Neuronal stem cell (in vitro differentiated cells): ENCODE data around the gene TMEM202.
A peak's percentile ranks its signal among the peaks of the same experiment; 100 is the strongest.
"Not testable (repeated sequence)": the region's sequence is repeated elsewhere in the genome, so short reads cannot be mapped to it uniquely, and the experiment has no call there.

Source experiments
- DNase-seq: peaks from one replicate; pipeline ENCODE4 v3.0.0-alpha.2; 2013; ENCODE audit warnings: low spot score
- H2AFZ ChIP-seq: one replicate; pipeline ENCODE4 v1.6.1; 2013; ENCODE audit warnings: mild to moderate bottlenecking, low read length, inconsistent platforms
- H2AK5ac ChIP-seq: 2 replicates; pipeline ENCODE4 v1.6.1; 2013; ENCODE audit warnings: low read depth, mild to moderate bottlenecking, inconsistent platforms, low read length, moderate library complexity, mixed read lengths
- H2BK120ac ChIP-seq: 2 replicates; pipeline ENCODE4 v1.6.1; 2013; ENCODE audit warnings: low read depth, mild to moderate bottlenecking, inconsistent platforms, low read length, moderate library complexity, mixed read lengths
- H2BK12ac ChIP-seq: one replicate; pipeline ENCODE4 v1.6.1; 2013; ENCODE audit warnings: low read length, inconsistent platforms
- H2BK15ac ChIP-seq: 2 replicates; pipeline ENCODE4 v1.6.1; 2013; ENCODE audit warnings: mild to moderate bottlenecking, low read length, inconsistent platforms, mixed read lengths
- H2BK5ac ChIP-seq: one replicate; pipeline ENCODE4 v1.6.1; 2013; ENCODE audit warnings: inconsistent platforms, mild to moderate bottlenecking, low read length, moderate library complexity
- H3K14ac ChIP-seq: one replicate; pipeline ENCODE4 v1.6.1; 2013; ENCODE audit warnings: low read length, inconsistent platforms
- H3K18ac ChIP-seq: 2 replicates; pipeline ENCODE4 v1.6.1; 2013; ENCODE audit warnings: low read length, inconsistent platforms
- H3K23ac ChIP-seq: 2 replicates; pipeline ENCODE4 v1.6.1; 2013; ENCODE audit warnings: low read depth, mild to moderate bottlenecking, mixed read lengths, low read length, inconsistent platforms; ENCODE audit not compliant: poor library complexity
- H3K27ac ChIP-seq: replicated peaks from 3 replicates; pipeline ENCODE4 v1.5.1; 2013; ENCODE audit warnings: low read length, inconsistent platforms
- H3K27me3 ChIP-seq, 3 experiments: 2 replicates each; pipeline ENCODE4 v1.6.1; 2013; ENCODE audit warnings: low read length in 3 of 3, mild to moderate bottlenecking in 2 of 3, inconsistent platforms in 1 of 3, low read depth in 1 of 3, mixed read lengths in 1 of 3, moderate library complexity in 1 of 3; ENCODE audit not compliant: control insufficient read depth in 3 of 3, insufficient read depth in 3 of 3
- H3K36me3 ChIP-seq, 2 donors: replicated peaks in 1 of 2; 2 replicates each; pipeline ENCODE4 v1.6.1; 2013; ENCODE audit warnings: low read length in 2 of 2; ENCODE audit not compliant: control insufficient read depth in 2 of 2, insufficient read depth in 2 of 2
- H3K4ac ChIP-seq: 2 replicates; pipeline ENCODE4 v1.6.1; 2013; ENCODE audit warnings: inconsistent platforms, mild to moderate bottlenecking, low read length, moderate library complexity
- H3K4me1 ChIP-seq, 2 donors: 1 replicate in 1 of 2; 2 replicates in 1 of 2; pipeline ENCODE4 v1.6.1; 2013; ENCODE audit warnings: low read length in 2 of 2, low read depth in 1 of 2; ENCODE audit not compliant: control insufficient read depth in 2 of 2, insufficient read depth in 1 of 2
- H3K4me2 ChIP-seq: one replicate; pipeline ENCODE4 v1.6.1; 2013; ENCODE audit warnings: mild to moderate bottlenecking, low read length, inconsistent platforms; ENCODE audit not compliant: insufficient read depth, poor library complexity, severe bottlenecking
- H3K4me3 ChIP-seq, 2 donors: 2 replicates each; pipeline ENCODE4 v1.5.1; 2013; ENCODE audit warnings: low read length in 2 of 2, mild to moderate bottlenecking in 2 of 2, inconsistent platforms in 1 of 2, moderate library complexity in 1 of 2
- H3K79me1 ChIP-seq: one replicate; pipeline ENCODE4 v1.6.1; 2013; ENCODE audit warnings: low read depth, mild to moderate bottlenecking, inconsistent platforms, low read length, moderate library complexity
- H3K9ac ChIP-seq: one replicate; pipeline ENCODE4 v1.6.1; 2013; ENCODE audit warnings: mild to moderate bottlenecking, low read depth, low read length, inconsistent platforms; ENCODE audit not compliant: poor library complexity
- H3K9me3 ChIP-seq, 2 donors: replicated peaks in 1 of 2; 2 replicates each; pipeline versions ENCODE3 to v1.6.1; 2013; ENCODE audit warnings: low read length in 2 of 2, mild to moderate bottlenecking in 2 of 2, inconsistent platforms in 1 of 2, low read depth in 1 of 2, mixed read lengths in 1 of 2, moderate library complexity in 1 of 2; ENCODE audit not compliant: control insufficient read depth in 2 of 2, insufficient read depth in 1 of 2
- H4K8ac ChIP-seq: one replicate; pipeline ENCODE4 v1.6.1; 2013; ENCODE audit warnings: low read depth, mild to moderate bottlenecking, inconsistent platforms, low read length, moderate library complexity
- H4K91ac ChIP-seq: one replicate; pipeline ENCODE4 v1.6.1; 2013; ENCODE audit warnings: low read length, low read depth, mild to moderate bottlenecking, inconsistent platforms; ENCODE audit not compliant: poor library complexity
- WGBS, 2 donors: extraction: QIAGEN DNeasy Blood & Tissue Kit; methylation state at CpG; one replicate each; pipeline ENCODE4 v1.1.7; 2013; ENCODE audit warnings: missing lambda C conversion rate in 2 of 2, mixed read lengths in 1 of 2; ENCODE audit not compliant: insufficient read length in 2 of 2, insufficient replicate concordance in 1 of 2; ENCODE audit errors: extremely low coverage in 2 of 2; 5-methylcytosine and 5-hydroxymethylcytosine counted together

The TMEM202 gene

GRCh38 chr15:72375846-72376581 lies 22.1 kb upstream of the TMEM202 start, which contains the start of gene HEXA:
Gene HEXA, minus strand, starts transcription at chr15:72376014. Its CDS starts 42 bp downstream, at chr15:72375972.
- Histone ChIP-seq H3K36me3 (peaks cover 0 to 3% of the 10 kb centered on the region in 2 donors), H2AK5ac (peak within 1 kb of the TSS; percentile 47), H3K14ac (no peak within 1 kb of the TSS), H3K9me3 (no peaks in the 10 kb centered on the region), H2AFZ (peak within 1 kb of the TSS; percentile 95), H3K23ac (peak within 1 kb of the TSS; percentile 95), H3K18ac (peak within 1 kb of the TSS; percentile 60), H2BK120ac (no peak within 1 kb of the TSS), H3K27ac (no peak within 1 kb of the TSS), H4K91ac (peak within 1 kb of the TSS; percentile 46), H2BK15ac (no peak within 1 kb of the TSS), H3K4ac (no peak within 1 kb of the TSS), H3K4me2 (peak within 1 kb of the TSS; percentile 96), H2BK12ac (no peak within 1 kb of the TSS), H3K4me1 (peaks cover 6 to 8% of the 10 kb centered on the region in 2 donors), H3K9ac (peak within 1 kb of the TSS; percentile 97), H2BK5ac (no peak within 1 kb of the TSS), H3K4me3 (peak within 1 kb of the TSS; percentile 94), H4K8ac (peak within 1 kb of the TSS; percentile 87), H3K79me1 (peaks cover 5% of the 10 kb centered on the region), H3K27me3 (no peaks in the 10 kb centered on the region)
- DNase-seq: peak; percentile 97
- WGBS, 2 donors: no CpG with 5 or more reads among the region's 50 CpGs

- Histone ChIP-seq H2BK5ac (no peak overlapping the region), H2BK120ac (no peak overlapping the region), H3K23ac (no peak overlapping the region), H2BK12ac (no peak overlapping the region), H3K27me3 (no peaks in the 10 kb centered on the region), H3K9me3 (no peaks in the 10 kb centered on the region), H2BK15ac (no peak overlapping the region), H4K8ac (no peak overlapping the region), H2AFZ (no peak overlapping the region), H3K79me1 (peaks cover 5% of the 10 kb centered on the region), H4K91ac (no peak overlapping the region), H3K4me2 (no peak overlapping the region), H3K14ac (no peak overlapping the region), H2AK5ac (no peak overlapping the region), H3K4me3 (no peak overlapping the region), H3K18ac (no peak overlapping the region), H3K9ac (no peak overlapping the region), H3K4ac (no peak overlapping the region), H3K27ac (no peak overlapping the region), H3K4me1 (peaks cover 6 to 8% of the 10 kb centered on the region in 2 donors), H3K36me3 (no peaks in the 10 kb centered on the region)
- no peak for DNase-seq
- no CpG with 5 or more reads among the region's 1 CpG for WGBS, 2 donors
Measured at GRCh38 chr15:72377331-72377730, 20.8 kb upstream of the TMEM202 start.

GRCh38 chr15:72379106-72379505 lies 19.0 kb upstream of the TMEM202 start:
- H3K4me2 ChIP-seq, H2BK12ac ChIP-seq, DNase-seq, H2BK15ac ChIP-seq, H3K36me3 ChIP-seq, H2AFZ ChIP-seq, H3K4ac ChIP-seq, H3K79me1 ChIP-seq, H2AK5ac ChIP-seq, H3K23ac ChIP-seq, H3K14ac ChIP-seq, H3K4me1 ChIP-seq, H3K4me3 ChIP-seq, H3K9ac ChIP-seq, H4K91ac ChIP-seq, H4K8ac ChIP-seq, H2BK5ac ChIP-seq, H3K9me3 ChIP-seq, H3K27ac ChIP-seq, H2BK120ac ChIP-seq, H3K18ac ChIP-seq: not testable (repeated sequence)
- peaks cover 0 to 11% (median 0%) of the 10 kb centered on the region in 3 experiments for H3K27me3 ChIP-seq
- WGBS, 2 donors: no CpG with 5 or more reads among the region's 3 CpGs

- H3K23ac ChIP-seq: no peak overlapping the region
- WGBS, 2 donors: no CpG with 5 or more reads among the region's 2 CpGs
Measured at GRCh38 chr15:72379856-72380430, 18.2 kb upstream of the TMEM202 start.

More at GRCh38 chr15:72379856-72380430, 18.2 kb upstream of the TMEM202 start:
- Histone ChIP-seq H3K27me3 (peaks cover 0 to 19% (median 0%) of the 10 kb centered on the region in 3 experiments), H3K4me1 (peaks cover 3 to 5% of the 10 kb centered on the region in 2 donors), H2BK120ac (no peak overlapping the region), H4K8ac (no peak overlapping the region), H3K9ac (no peak overlapping the region), H3K27ac (no peak overlapping the region), H3K4me2 (no peak overlapping the region), H2BK5ac (no peak overlapping the region), H3K18ac (no peak overlapping the region), H2BK12ac (no peak overlapping the region), H2BK15ac (no peak overlapping the region), H3K4ac (no peak overlapping the region), H4K91ac (no peak overlapping the region), H2AK5ac (no peak overlapping the region), H3K36me3 (no peaks in the 10 kb centered on the region), H3K4me3 (no peak overlapping the region), H3K9me3 (no peaks in the 10 kb centered on the region), H3K79me1 (peaks cover 3% of the 10 kb centered on the region), H3K14ac (no peak overlapping the region), H2AFZ (no peak overlapping the region)
- DNase-seq: no peak
